ENCODE data around the gene SPN.

The SPN gene

DNA sequence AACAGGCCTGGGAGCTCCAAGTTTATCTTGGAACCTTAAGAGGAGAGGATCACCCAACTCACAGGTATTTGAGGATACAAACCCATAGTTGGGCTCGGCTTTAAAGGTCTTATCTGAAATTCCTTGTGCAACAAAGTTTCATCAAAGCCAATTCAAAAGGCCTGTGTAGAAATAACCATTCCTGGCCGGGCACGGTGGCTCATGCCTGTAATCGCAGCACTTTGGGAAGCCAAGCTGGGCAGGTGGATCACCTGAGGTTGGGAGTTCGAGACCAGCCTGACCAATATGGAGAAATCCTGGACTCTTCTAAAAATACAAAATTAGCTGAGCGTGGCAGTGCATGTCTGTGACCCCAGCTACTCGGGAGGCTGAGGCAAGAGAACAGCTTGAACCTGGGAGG, 54.1 kb downstream of the SPN start:
- Histone ChIP-seq H3K79me1 (ENCODE audit: low read length) (no peaks in the 10 kb centered on the region), H3K36me3 (ENCODE audit: control insufficient read depth in 1 of 2, insufficient read depth in 2 of 2, low read length in 2 of 2) (no peaks in the 10 kb centered on the region), H3K18ac (ENCODE audit: low read length) (no peak overlapping the region), H2AFZ (ENCODE audit: insufficient read depth, low read length, poor library complexity) (no peak overlapping the region), H2BK5ac (ENCODE audit: low read depth, low read length, poor library complexity) (no peak overlapping the region), H3K4me3 (ENCODE audit: low read depth, low read length) (no peak overlapping the region), H3K14ac (ENCODE audit: low read length) (no peak overlapping the region), H2BK12ac (ENCODE audit: low read length) (no peak overlapping the region), H3K9me3 (ENCODE audit: insufficient read depth, low read depth, low read length) (no peaks in the 10 kb centered on the region), H3K27ac (ENCODE audit: low read depth, low read length) (no peak overlapping the region), H3K27me3 (ENCODE audit: insufficient read depth, low read length) (no peaks in the 10 kb centered on the region), H4K91ac (ENCODE audit: low read depth, low read length) (no peak overlapping the region), H4K8ac (ENCODE audit: low read depth, low read length) (no peak overlapping the region), H2BK120ac (ENCODE audit: insufficient read depth, low read length, poor library complexity) (no peak overlapping the region), H3K23ac (ENCODE audit: low read length) (no peak overlapping the region), H3K4me2 (ENCODE audit: low read length) (no peak overlapping the region), H3K4me1 (ENCODE audit: control insufficient read depth in 1 of 2, insufficient read depth in 2 of 2, low read length in 2 of 2) (no peaks in the 10 kb centered on the region), H3K4ac (ENCODE audit: low read depth, low read length) (no peak overlapping the region), H4K12ac (ENCODE audit: low read depth, low read length) (no peak overlapping the region), H3K9ac (ENCODE audit: low read length) (no peak overlapping the region), H3K79me2 (ENCODE audit: control insufficient read depth, insufficient read depth, low read length, poor library complexity) (no peaks in the 10 kb centered on the region), H2AK5ac (ENCODE audit: low read length) (no peak overlapping the region)
- DNase-seq = no peak
- no CpG with 5 or more reads among the region's 7 CpGs for WGBS (ENCODE audit: extremely low coverage, insufficient coverage, insufficient read length)

DNA sequence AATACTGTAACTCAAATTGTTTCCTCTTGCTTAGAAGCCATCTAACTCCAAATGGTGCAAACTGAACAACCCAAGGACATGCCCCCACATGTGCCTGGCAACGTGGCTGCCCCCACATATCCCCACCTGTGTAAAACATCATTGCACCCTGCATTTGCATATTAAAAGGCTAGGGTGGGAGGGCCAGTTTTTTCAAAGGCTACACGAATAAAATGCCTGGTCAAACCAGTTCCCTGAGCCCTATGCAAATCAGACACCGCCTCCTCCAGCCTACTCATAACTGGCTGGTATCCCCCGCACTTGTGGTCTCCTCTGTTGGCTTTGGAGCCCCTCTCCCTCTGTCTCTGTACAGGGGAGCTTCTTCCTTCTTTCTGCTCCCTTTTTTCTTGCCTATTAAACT, 56.0 kb downstream of the SPN start:
- H3K4me3 ChIP-seq (ENCODE audit: low read depth, low read length) = no peak overlapping the region
- H2BK5ac ChIP-seq (ENCODE audit: low read depth, low read length, poor library complexity) = no peak overlapping the region
- no peak for DNase-seq
- no peak overlapping the region for H3K14ac ChIP-seq (ENCODE audit: low read length)
- H2AFZ ChIP-seq (ENCODE audit: insufficient read depth, low read length, poor library complexity) = no peak overlapping the region
- no peaks in the 10 kb centered on the region for H3K79me2 ChIP-seq (ENCODE audit: control insufficient read depth, insufficient read depth, low read length, poor library complexity)
- H4K91ac ChIP-seq (ENCODE audit: low read depth, low read length) = no peak overlapping the region
- no peak overlapping the region for H4K8ac ChIP-seq (ENCODE audit: low read depth, low read length)
- no peaks in the 10 kb centered on the region for H3K27me3 ChIP-seq (ENCODE audit: insufficient read depth, low read length)
- H3K27ac ChIP-seq (ENCODE audit: low read depth, low read length) = no peak overlapping the region
- no peak overlapping the region for H2BK12ac ChIP-seq (ENCODE audit: low read length)
- no peaks in the 10 kb centered on the region for H3K36me3 ChIP-seq (ENCODE audit: control insufficient read depth in 1 of 2, insufficient read depth in 2 of 2, low read length in 2 of 2)
- no peak overlapping the region for H2AK5ac ChIP-seq (ENCODE audit: low read length)
- no peak overlapping the region for H3K18ac ChIP-seq (ENCODE audit: low read length)
- H3K79me1 ChIP-seq (ENCODE audit: low read length) = no peaks in the 10 kb centered on the region
- H3K4me1 ChIP-seq (ENCODE audit: control insufficient read depth in 1 of 2, insufficient read depth in 2 of 2, low read length in 2 of 2) = no peaks in the 10 kb centered on the region
- H3K4me2 ChIP-seq (ENCODE audit: low read length) = no peak overlapping the region
- H3K4ac ChIP-seq (ENCODE audit: low read depth, low read length) = no peak overlapping the region
- H3K23ac ChIP-seq (ENCODE audit: low read length) = no peak overlapping the region
- no peak overlapping the region for H4K12ac ChIP-seq (ENCODE audit: low read depth, low read length)
- WGBS (ENCODE audit: extremely low coverage, insufficient coverage, insufficient read length) = no CpG with 5 or more reads among the region's 4 CpGs
- no peak overlapping the region for H2BK120ac ChIP-seq (ENCODE audit: insufficient read depth, low read length, poor library complexity)
- H3K9me3 ChIP-seq (ENCODE audit: insufficient read depth, low read depth, low read length) = no peaks in the 10 kb centered on the region
- no peak overlapping the region for H3K9ac ChIP-seq (ENCODE audit: low read length)

Measured in trophoblast cell (in vitro differentiated cells and primary cell).